GM18511 (cell line): ENCODE data around the gene ASAP2.

Experiments used
- ATAC-seq: cut with Tn5 transposase; IDR thresholded peaks from one replicate; pipeline ENCODE4 v1.9.1; 2021; ENCODE audit warnings: mild to moderate bottlenecking, moderate library complexity; ENCODE audit not compliant: unreplicated experiment

The ASAP2 gene

GRCh38 chr2:9418746-9419145 is 212.1 kb downstream of the ASAP2 start:
- no peak for ATAC-seq

GRCh38 chr2:9419541-9419940 is 212.9 kb downstream of the ASAP2 start:
- no peak for ATAC-seq

- no peak for ATAC-seq
Measured at GRCh38 chr2:9420495-9420894, 213.9 kb downstream of the ASAP2 start.

- ATAC-seq, result peak; percentile 42
Measured at GRCh38 chr2:9422321-9423099, 215.9 kb downstream of the ASAP2 start.

- ATAC-seq, result peak; percentile 87
Measured at GRCh38 chr2:9423100-9423921, 216.7 kb downstream of the ASAP2 start, which contains the start of the genes CPSF3 and ITGB1BP1. TSS of gene CPSF3 (plus strand) at chr2:9423654. CDS start at chr2:9423774, 120 bp downstream. TSS of gene ITGB1BP1 (minus strand) at chr2:9423528. CDS start at chr2:9418697, 4,831 bp downstream.

- ATAC-seq, result peak; percentile 17
Measured at GRCh38 chr2:9423922-9424272, 217.3 kb downstream of the ASAP2 start.

GRCh38 chr2:9424447-9425164 is 218.0 kb downstream of the ASAP2 start:
- ATAC-seq, result no peak

- ATAC-seq, result no peak
Measured at GRCh38 chr2:9428965-9429577, 222.5 kb downstream of the ASAP2 start.

GRCh38 chr2:9430316-9431293 is 224.0 kb downstream of the ASAP2 start:
- ATAC-seq, result no peak

- ATAC-seq, result no peak
Measured at GRCh38 chr2:9434489-9434888, 227.9 kb downstream of the ASAP2 start.

GRCh38 chr2:9439536-9439935 is 232.9 kb downstream of the ASAP2 start:
- no peak for ATAC-seq

GRCh38 chr2:9440058-9440727 is 233.6 kb downstream of the ASAP2 start:
- no peak for ATAC-seq

GRCh38 chr2:9441556-9441955 is 234.9 kb downstream of the ASAP2 start:
- no peak for ATAC-seq

- ATAC-seq, result no peak
Measured at GRCh38 chr2:9443526-9443925, 236.9 kb downstream of the ASAP2 start.

GRCh38 chr2:9445089-9445488 is 238.5 kb downstream of the ASAP2 start:
- no peak for ATAC-seq

- ATAC-seq, result no peak
Measured at GRCh38 chr2:9451231-9451630, 244.6 kb downstream of the ASAP2 start.
